PFSK-1 (cell line): ENCODE measurements around the gene IL17RC.

ENCODE experiments used
- FOXP2 ChIP-seq: optimal IDR thresholded peaks from 2 replicates; pipeline ENCODE3; 2011; ENCODE audit warnings: borderline replicate concordance, control low read depth, inconsistent platforms; ENCODE audit not compliant: insufficient read depth; ENCODE audit errors: extremely low read length, extremely low read depth
- POLR2AphosphoS5 ChIP-seq: IDR thresholded peaks from 2 replicates; pipeline ENCODE4 v1.6.1; 2012; ENCODE audit warnings: low read depth, mild to moderate bottlenecking, control low read depth, low read length, moderate library complexity
- REST ChIP-seq, 2 experiments: IDR thresholded peaks; 2 replicates each; pipeline versions ENCODE4 v1.6.1 to v1.8.0; 2011 to 2012; ENCODE audit warnings: low read depth in 2 of 2, low read length in 2 of 2, control low read depth in 1 of 2, inconsistent platforms in 1 of 2, mild to moderate bottlenecking in 1 of 2, moderate library complexity in 1 of 2; ENCODE audit not compliant: insufficient read depth in 1 of 2
- TAF1 ChIP-seq: IDR thresholded peaks from 2 replicates; pipeline ENCODE4 v1.6.1; 2012; ENCODE audit warnings: low read length, control low read depth, borderline replicate concordance; ENCODE audit not compliant: insufficient read depth

- TF ChIP-seq TAF1 (no peak), POLR2AphosphoS5 (peak; percentile 81), REST (IDR thresholded peaks at IDR 0.05; ENCODE audit: insufficient read depth in 1 of 2, low read depth in 2 of 2, low read length in 2 of 2) (0 out of 4 replicates have a peak, but pooled peaks of 1 of the 2 experiments have one; percentile 8), FOXP2 (no peak)
Observed at GRCh38 chr3:9946112-9947024, 29.5 kb downstream of the IL17RC start.
